Neuronal stem cell (in vitro differentiated cells): Measurements from ENCODE around the gene NDEL1.

Source experiments
- DNase-seq: peaks from one replicate; pipeline ENCODE4 v3.0.0-alpha.2; 2013; ENCODE audit warnings: low spot score
- H2AFZ ChIP-seq: one replicate; pipeline ENCODE4 v1.6.1; 2013; ENCODE audit warnings: mild to moderate bottlenecking, low read length, inconsistent platforms
- H2AK5ac ChIP-seq: 2 replicates; pipeline ENCODE4 v1.6.1; 2013; ENCODE audit warnings: low read depth, mild to moderate bottlenecking, inconsistent platforms, low read length, moderate library complexity, mixed read lengths
- H2BK120ac ChIP-seq: 2 replicates; pipeline ENCODE4 v1.6.1; 2013; ENCODE audit warnings: low read depth, mild to moderate bottlenecking, inconsistent platforms, low read length, moderate library complexity, mixed read lengths
- H2BK12ac ChIP-seq: one replicate; pipeline ENCODE4 v1.6.1; 2013; ENCODE audit warnings: low read length, inconsistent platforms
- H2BK15ac ChIP-seq: 2 replicates; pipeline ENCODE4 v1.6.1; 2013; ENCODE audit warnings: mild to moderate bottlenecking, low read length, inconsistent platforms, mixed read lengths
- H2BK5ac ChIP-seq: one replicate; pipeline ENCODE4 v1.6.1; 2013; ENCODE audit warnings: inconsistent platforms, mild to moderate bottlenecking, low read length, moderate library complexity
- H3K14ac ChIP-seq: one replicate; pipeline ENCODE4 v1.6.1; 2013; ENCODE audit warnings: low read length, inconsistent platforms
- H3K18ac ChIP-seq: 2 replicates; pipeline ENCODE4 v1.6.1; 2013; ENCODE audit warnings: low read length, inconsistent platforms
- H3K23ac ChIP-seq: 2 replicates; pipeline ENCODE4 v1.6.1; 2013; ENCODE audit warnings: low read depth, mild to moderate bottlenecking, mixed read lengths, low read length, inconsistent platforms; ENCODE audit not compliant: poor library complexity
- H3K27ac ChIP-seq: replicated peaks from 3 replicates; pipeline ENCODE4 v1.5.1; 2013; ENCODE audit warnings: low read length, inconsistent platforms
- H3K27me3 ChIP-seq, 3 experiments: 2 replicates each; pipeline ENCODE4 v1.6.1; 2013; ENCODE audit warnings: low read length in 3 of 3, mild to moderate bottlenecking in 2 of 3, inconsistent platforms in 1 of 3, low read depth in 1 of 3, mixed read lengths in 1 of 3, moderate library complexity in 1 of 3; ENCODE audit not compliant: control insufficient read depth in 3 of 3, insufficient read depth in 3 of 3
- H3K36me3 ChIP-seq, 2 donors: replicated peaks in 1 of 2; 2 replicates each; pipeline ENCODE4 v1.6.1; 2013; ENCODE audit warnings: low read length in 2 of 2; ENCODE audit not compliant: control insufficient read depth in 2 of 2, insufficient read depth in 2 of 2
- H3K4ac ChIP-seq: 2 replicates; pipeline ENCODE4 v1.6.1; 2013; ENCODE audit warnings: inconsistent platforms, mild to moderate bottlenecking, low read length, moderate library complexity
- H3K4me1 ChIP-seq, 2 donors: 1 replicate in 1 of 2; 2 replicates in 1 of 2; pipeline ENCODE4 v1.6.1; 2013; ENCODE audit warnings: low read length in 2 of 2, low read depth in 1 of 2; ENCODE audit not compliant: control insufficient read depth in 2 of 2, insufficient read depth in 1 of 2
- H3K4me2 ChIP-seq: one replicate; pipeline ENCODE4 v1.6.1; 2013; ENCODE audit warnings: mild to moderate bottlenecking, low read length, inconsistent platforms; ENCODE audit not compliant: insufficient read depth, poor library complexity, severe bottlenecking
- H3K4me3 ChIP-seq, 2 donors: 2 replicates each; pipeline ENCODE4 v1.5.1; 2013; ENCODE audit warnings: low read length in 2 of 2, mild to moderate bottlenecking in 2 of 2, inconsistent platforms in 1 of 2, moderate library complexity in 1 of 2
- H3K79me1 ChIP-seq: one replicate; pipeline ENCODE4 v1.6.1; 2013; ENCODE audit warnings: low read depth, mild to moderate bottlenecking, inconsistent platforms, low read length, moderate library complexity
- H3K9ac ChIP-seq: one replicate; pipeline ENCODE4 v1.6.1; 2013; ENCODE audit warnings: mild to moderate bottlenecking, low read depth, low read length, inconsistent platforms; ENCODE audit not compliant: poor library complexity
- H3K9me3 ChIP-seq, 2 donors: replicated peaks in 1 of 2; 2 replicates each; pipeline versions ENCODE3 to v1.6.1; 2013; ENCODE audit warnings: low read length in 2 of 2, mild to moderate bottlenecking in 2 of 2, inconsistent platforms in 1 of 2, low read depth in 1 of 2, mixed read lengths in 1 of 2, moderate library complexity in 1 of 2; ENCODE audit not compliant: control insufficient read depth in 2 of 2, insufficient read depth in 1 of 2
- H4K8ac ChIP-seq: one replicate; pipeline ENCODE4 v1.6.1; 2013; ENCODE audit warnings: low read depth, mild to moderate bottlenecking, inconsistent platforms, low read length, moderate library complexity
- H4K91ac ChIP-seq: one replicate; pipeline ENCODE4 v1.6.1; 2013; ENCODE audit warnings: low read length, low read depth, mild to moderate bottlenecking, inconsistent platforms; ENCODE audit not compliant: poor library complexity
- WGBS, 2 donors: extraction: QIAGEN DNeasy Blood & Tissue Kit; methylation state at CpG; one replicate each; pipeline ENCODE4 v1.1.7; 2013; ENCODE audit warnings: missing lambda C conversion rate in 2 of 2, mixed read lengths in 1 of 2; ENCODE audit not compliant: insufficient read length in 2 of 2, insufficient replicate concordance in 1 of 2; ENCODE audit errors: extremely low coverage in 2 of 2; 5-methylcytosine and 5-hydroxymethylcytosine counted together

The NDEL1 gene

GRCh38 chr17:8453326-8453725 lies 17.6 kb downstream of the NDEL1 start:
- Histone ChIP-seq H3K27ac (no peak overlapping the region), H4K8ac (no peak overlapping the region), H3K9ac (no peak overlapping the region), H3K27me3 (no peaks in the 10 kb centered on the region), H3K79me1 (no peaks in the 10 kb centered on the region), H2BK15ac (no peak overlapping the region), H3K4ac (no peak overlapping the region), H3K36me3 (peaks cover 14 to 91% of the 10 kb centered on the region in 2 donors), H2BK120ac (no peak overlapping the region), H2BK12ac (no peak overlapping the region), H3K14ac (no peak overlapping the region), H3K4me3 (no peak overlapping the region), H3K18ac (no peak overlapping the region), H4K91ac (no peak overlapping the region), H3K23ac (no peak overlapping the region), H3K9me3 (no peaks in the 10 kb centered on the region), H2AFZ (no peak overlapping the region), H3K4me2 (no peak overlapping the region), H2AK5ac (no peak overlapping the region), H2BK5ac (no peak overlapping the region), H3K4me1 (no peaks in the 10 kb centered on the region)
- no peak for DNase-seq
- no CpG with 5 or more reads among the region's 3 CpGs for WGBS, 2 donors

- Histone ChIP-seq H4K91ac (no peak overlapping the region), H3K18ac (no peak overlapping the region), H3K4me3 (no peak overlapping the region), H2AK5ac (no peak overlapping the region), H3K27me3 (no peaks in the 10 kb centered on the region), H3K4me1 (no peaks in the 10 kb centered on the region), H3K9ac (no peak overlapping the region), H2BK12ac (no peak overlapping the region), H2BK5ac (no peak overlapping the region), H2AFZ (no peak overlapping the region), H3K36me3 (peaks cover 20 to 95% of the 10 kb centered on the region in 2 donors), H3K23ac (no peak overlapping the region), H3K27ac (no peak overlapping the region), H2BK120ac (no peak overlapping the region), H2BK15ac (no peak overlapping the region), H3K9me3 (no peaks in the 10 kb centered on the region), H3K4me2 (no peak overlapping the region), H3K4ac (no peak overlapping the region), H3K79me1 (no peaks in the 10 kb centered on the region), H3K14ac (no peak overlapping the region), H4K8ac (no peak overlapping the region)
- DNase-seq: no peak
- WGBS, 2 donors: no CpG with 5 or more reads among the region's 2 CpGs
Measured at GRCh38 chr17:8455665-8456209, 20.1 kb downstream of the NDEL1 start.

GRCh38 chr17:8458128-8458527 lies 22.4 kb downstream of the NDEL1 start:
- H2BK5ac ChIP-seq: no peak overlapping the region
- H2BK15ac ChIP-seq: no peak overlapping the region
- no peaks in the 10 kb centered on the region for H3K4me1 ChIP-seq
- no peak overlapping the region for H2BK120ac ChIP-seq
- no peak overlapping the region for H3K4me2 ChIP-seq
- H3K4me3 ChIP-seq: no peak overlapping the region
- no peak overlapping the region for H3K23ac ChIP-seq
- H3K79me1 ChIP-seq: no peaks in the 10 kb centered on the region
- no peak overlapping the region for H2BK12ac ChIP-seq
- DNase-seq: no peak
- WGBS, 2 donors: no CpG with 5 or more reads among the region's 6 CpGs
- no peak overlapping the region for H3K4ac ChIP-seq
- H3K36me3 ChIP-seq: peaks cover 27 to 97% of the 10 kb centered on the region in 2 donors
- H4K91ac ChIP-seq: no peak overlapping the region
- no peak overlapping the region for H2AK5ac ChIP-seq
- H3K27me3 ChIP-seq: no peaks in the 10 kb centered on the region
- H4K8ac ChIP-seq: no peak overlapping the region
- H3K18ac ChIP-seq: no peak overlapping the region
- H3K9me3 ChIP-seq: no peaks in the 10 kb centered on the region
- H3K9ac ChIP-seq: no peak overlapping the region
- no peak overlapping the region for H3K14ac ChIP-seq
- H3K27ac ChIP-seq: no peak overlapping the region
- no peak overlapping the region for H2AFZ ChIP-seq

GRCh38 chr17:8459107-8459506 lies 23.4 kb downstream of the NDEL1 start:
- Histone ChIP-seq H2BK120ac (no peak overlapping the region), H3K4ac (no peak overlapping the region), H3K14ac (no peak overlapping the region), H3K27me3 (no peaks in the 10 kb centered on the region), H3K23ac (no peak overlapping the region), H3K79me1 (no peaks in the 10 kb centered on the region), H3K9ac (no peak overlapping the region), H3K18ac (no peak overlapping the region), H4K8ac (no peak overlapping the region), H3K4me1 (no peaks in the 10 kb centered on the region), H2BK5ac (no peak overlapping the region), H2BK15ac (no peak overlapping the region), H2AK5ac (no peak overlapping the region), H3K4me3 (no peak overlapping the region), H3K4me2 (no peak overlapping the region), H2AFZ (no peak overlapping the region), H3K36me3 (peaks cover 27 to 97% of the 10 kb centered on the region in 2 donors), H3K9me3 (no peaks in the 10 kb centered on the region), H3K27ac (no peak overlapping the region), H2BK12ac (no peak overlapping the region), H4K91ac (no peak overlapping the region)
- DNase-seq: no peak
- WGBS, 2 donors: no CpG with 5 or more reads among the region's 4 CpGs
